ENCODE measurements around the gene LGALS3. TPM values are rescaled to one million over a fixed set of nuclear protein-coding genes. Genes with fewer than 3 reads are reported as not detected.

Gene LGALS3
- total RNA-seq, 4 donors from 2014 or later, result 388 to 2,805 (median 1,702) TPM

DNA sequence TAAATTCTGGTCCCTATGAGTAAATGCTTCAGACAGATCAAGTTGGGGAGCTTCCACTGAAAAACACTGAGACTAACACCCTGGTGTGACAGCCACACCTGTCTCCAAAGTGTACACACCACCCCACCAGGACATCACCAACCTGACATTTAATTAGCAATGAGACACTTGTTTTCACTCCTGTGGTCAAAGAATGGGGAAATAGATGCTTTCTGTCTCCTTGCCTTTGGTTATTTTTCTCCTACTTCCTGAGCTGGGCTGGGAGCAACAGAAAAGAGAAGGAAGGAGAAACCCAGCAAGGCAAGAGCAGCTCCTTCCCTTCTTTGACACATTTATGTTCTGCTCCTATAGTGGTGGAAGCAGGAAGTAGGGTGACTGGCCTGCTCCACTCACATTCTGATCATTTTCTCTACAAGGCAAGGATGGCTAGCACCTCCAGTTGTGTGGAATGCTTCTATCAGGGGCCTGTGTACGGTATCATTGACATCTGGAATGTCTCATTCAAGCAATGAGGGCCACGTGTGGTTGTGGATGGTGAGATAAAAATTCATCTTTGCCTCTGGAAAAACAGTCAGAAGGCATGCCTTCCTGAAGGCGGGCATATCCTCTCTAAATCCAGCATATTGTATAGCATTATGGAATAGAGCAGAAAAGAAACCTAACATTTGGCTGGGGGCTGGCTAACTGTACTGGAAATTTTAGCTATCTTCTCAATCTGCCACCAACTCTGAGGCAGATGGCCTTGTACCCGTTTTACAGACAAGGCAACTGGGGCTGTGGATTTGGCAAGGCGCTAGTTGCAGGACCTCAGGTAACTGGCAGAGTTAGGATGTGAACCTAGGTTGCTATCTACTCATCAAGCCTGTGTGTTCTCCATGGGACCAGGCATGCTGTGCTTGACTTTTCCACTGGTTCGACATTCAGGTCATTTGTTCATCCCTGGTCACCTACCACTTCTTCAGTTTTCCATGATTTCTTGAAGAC, 24.8 kb upstream of the LGALS3 start:
- no peak for DNase-seq

GRCh38 chr14:55105991-55106390, 23.1 kb upstream of the LGALS3 start:
- no peak for TF ChIP-seq CTCF (IDR thresholded peaks at IDR 0.05)
- Histone ChIP-seq H3K27ac (peak overlapping the region; percentile 91 to 94 (median 93)), H3K4me3 (no peak overlapping the region), H3K9me3 (no peaks in the 10 kb centered on the region), H3K4me1 (peaks cover 44 to 86% (median 59%) of the 10 kb centered on the region in 4 donors), H3K36me3 (no peaks in the 10 kb centered on the region), H3K27me3 (no peaks in the 10 kb centered on the region)
- intact Hi-C loops (cut with DNase I; ENCODE audit: low total_unique reads) (no loop called here), in situ Hi-C loops (cut with MboI; ENCODE audit: low pct_ligation_motif_present in 1 of 4, low pct_unique_long_range_greater_than_20kb in 1 of 4, low sequenced_read_pairs in 3 of 4) (no loop called here)
- no peak for DNase-seq
- 92 to 97% methylated on average over 7 of the region's 7 CpGs for WGBS, 2 donors (ENCODE audit: low coverage in 1 of 2)

More for the DNA sequence above, 24.8 kb upstream of the LGALS3 start:
- WGBS, 2 donors (ENCODE audit: low coverage in 1 of 2), result 95 to 96% methylated on average over 3 to 6 of the region's 6 CpGs
- Histone ChIP-seq H3K4me1 (peaks cover 44 to 97% (median 63%) of the 10 kb centered on the region in 4 donors), H3K27ac (peak overlapping the region; percentile 91 to 94 (median 93)), H3K36me3 (no peaks in the 10 kb centered on the region), H3K4me3 (no peak overlapping the region), H3K9me3 (no peaks in the 10 kb centered on the region), H3K27me3 (no peaks in the 10 kb centered on the region)
- intact Hi-C loops (cut with DNase I; ENCODE audit: low total_unique reads) (no loop called here), in situ Hi-C loops (cut with MboI; ENCODE audit: low pct_ligation_motif_present in 1 of 4, low pct_unique_long_range_greater_than_20kb in 1 of 4, low sequenced_read_pairs in 3 of 4) (no loop called here)
- TF ChIP-seq EP300 (IDR thresholded peaks at IDR 0.05; ENCODE audit: low read depth) (no peak), POLR2AphosphoS5 (IDR thresholded peaks at IDR 0.05) (peak in 1 of 3 donors; percentile 19)

DNA sequence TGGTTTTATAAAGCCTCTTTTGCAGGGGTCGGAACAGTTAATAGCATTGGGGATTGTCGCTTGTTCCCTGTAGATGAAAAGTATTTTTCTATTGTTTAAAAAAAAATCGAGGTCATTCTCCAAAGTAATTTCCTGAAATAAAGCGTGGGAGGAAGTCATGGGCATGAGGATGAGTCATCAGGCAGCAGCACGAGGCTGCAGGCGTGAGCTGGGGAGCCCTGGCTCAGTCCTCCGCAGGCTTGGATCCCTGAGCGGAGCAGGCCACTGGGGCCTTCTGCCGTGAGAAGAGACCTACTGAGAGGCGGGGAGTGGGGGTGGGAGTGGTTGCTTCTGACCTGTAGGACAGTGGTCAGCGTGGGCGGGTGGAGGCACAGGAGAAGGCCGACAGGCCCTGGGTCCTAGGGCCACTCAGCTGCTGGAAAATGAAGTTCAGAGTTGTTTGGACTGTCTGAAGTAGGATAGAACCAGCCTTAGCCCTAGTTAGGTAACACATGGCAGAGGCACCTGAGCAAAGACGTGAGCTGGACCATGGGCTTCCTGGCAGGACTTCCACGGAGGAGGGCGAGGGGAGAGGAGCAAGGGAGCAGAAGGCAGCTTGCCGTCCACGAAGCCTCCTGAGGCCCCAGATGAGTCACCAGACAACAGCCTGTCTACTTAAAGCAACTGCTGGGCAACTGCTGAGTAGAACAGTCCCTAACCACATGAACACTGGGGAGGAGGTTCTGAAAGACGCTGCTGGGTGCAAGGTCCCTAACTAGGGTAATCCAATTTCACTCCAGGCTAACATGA, 21.1 kb upstream of the LGALS3 start:
- intact Hi-C loops (cut with DNase I; ENCODE audit: low total_unique reads), result no loop called here
- H3K27me3 ChIP-seq, result no peaks in the 10 kb centered on the region
- H3K9me3 ChIP-seq, result no peaks in the 10 kb centered on the region
- no peak overlapping the region for H3K4me3 ChIP-seq
- peak; percentile 82 for DNase-seq
- TF ChIP-seq CTCF (IDR thresholded peaks at IDR 0.05) (no peak), EP300 (IDR thresholded peaks at IDR 0.05; ENCODE audit: low read depth) (peak; percentile 53), POLR2AphosphoS5 (IDR thresholded peaks at IDR 0.05) (peak; percentile 41 to 82 (median 72)), POLR2A (IDR thresholded peaks at IDR 0.05) (peak; percentile 55)
- peaks cover 30 to 70% (median 41%) of the 10 kb centered on the region in 4 donors for H3K4me1 ChIP-seq
- H3K36me3 ChIP-seq, result no peaks in the 10 kb centered on the region
- H3K27ac ChIP-seq, result peak overlapping the region; percentile 75 to 93 (median 92)
- in situ Hi-C loops (cut with MboI; ENCODE audit: low pct_ligation_motif_present in 1 of 4, low pct_unique_long_range_greater_than_20kb in 1 of 4, low sequenced_read_pairs in 3 of 4), result no loop called here
- 17 to 45% methylated on average over 7 to 19 of the region's 19 CpGs for WGBS, 2 donors (ENCODE audit: low coverage in 1 of 2)

- Histone ChIP-seq H3K9me3 (no peaks in the 10 kb centered on the region), H3K27me3 (no peaks in the 10 kb centered on the region), H3K4me3 (no peak overlapping the region), H3K27ac (no peak overlapping the region), H3K4me1 (peaks cover 17 to 59% (median 29%) of the 10 kb centered on the region in 4 donors), H3K36me3 (no peaks in the 10 kb centered on the region)
- no peak for DNase-seq
- intact Hi-C loops (cut with DNase I; ENCODE audit: low total_unique reads) (no loop called here), in situ Hi-C loops (cut with MboI; ENCODE audit: low pct_ligation_motif_present in 1 of 4, low pct_unique_long_range_greater_than_20kb in 1 of 4, low sequenced_read_pairs in 3 of 4) (no loop called here)
- TF ChIP-seq POLR2A (IDR thresholded peaks at IDR 0.05) (no peak), POLR2AphosphoS5 (IDR thresholded peaks at IDR 0.05) (no peak), EP300 (IDR thresholded peaks at IDR 0.05; ENCODE audit: low read depth) (no peak), CTCF (IDR thresholded peaks at IDR 0.05) (no peak)
- 94 to 100% methylated on average over 1 of the region's 1 CpG for WGBS, 2 donors (ENCODE audit: low coverage in 1 of 2)
Measured at GRCh38 chr14:55109836-55110235, 19.2 kb upstream of the LGALS3 start.

Data from transverse colon (tissue), 4 donors.